SU-DHL-6 (cell line): Measurements from ENCODE around the gene KCNA1.
"Not testable (repeated sequence)": the region's sequence is repeated elsewhere in the genome, so short reads cannot be mapped to it uniquely, and the experiment has no call there.

Experiments
- H2AFZ ChIP-seq: fragments of 200-600 bp; sonication (generic); 2 replicates; pipeline ENCODE4 v1.6.1; 2014; ENCODE audit warnings: low read depth, mild to moderate bottlenecking, moderate library complexity, mixed read lengths, antibody characterized with exemption, low read length; ENCODE audit not compliant: severe bottlenecking
- H3F3A ChIP-seq: fragments of 200-600 bp; shearing (Covaris generic); 2 replicates; pipeline ENCODE4 v1.6.0; 2016; ENCODE audit warnings: antibody characterized with exemption, mild to moderate bottlenecking; ENCODE audit not compliant: insufficient read depth
- H3K27ac ChIP-seq: fragments of 200-600 bp; sonication (generic); 2 replicates; pipeline ENCODE4 v1.5.1; 2016; ENCODE audit warnings: low read depth, mild to moderate bottlenecking, low read length, moderate library complexity, mixed read lengths
- H3K27me3 ChIP-seq: fragments of 200-600 bp; sonication (generic), shearing (Covaris generic); 2 replicates; pipeline ENCODE4 v1.6.0; 2014; ENCODE audit warnings: mild to moderate bottlenecking, low read length
- H3K36me3 ChIP-seq: fragments of 200-600 bp; sonication (generic); 2 replicates; pipeline ENCODE4 v1.6.1; 2014; ENCODE audit warnings: mild to moderate bottlenecking, low read length, mixed read lengths
- H3K4me2 ChIP-seq: fragments of 300-600, 200-600 bp; shearing (Covaris generic), sonication (generic); 2 replicates; pipeline ENCODE4 v1.6.0; 2014; ENCODE audit warnings: low read length, low read depth, mild to moderate bottlenecking; ENCODE audit not compliant: poor library complexity, severe bottlenecking
- H3K4me3 ChIP-seq: fragments of 200-600 bp; sonication (generic); 2 replicates; pipeline ENCODE4 v1.5.1; 2014; ENCODE audit warnings: antibody characterized with exemption, low read length, mild to moderate bottlenecking, mixed read lengths; ENCODE audit not compliant: insufficient read depth, poor library complexity, severe bottlenecking
- H3K79me2 ChIP-seq: fragments of 200-600 bp; sonication (generic); 2 replicates; pipeline ENCODE4 v1.6.1; 2014; ENCODE audit warnings: mild to moderate bottlenecking, low read length, moderate library complexity; ENCODE audit not compliant: insufficient read depth
- H3K9ac ChIP-seq: fragments of 200-600 bp; sonication (generic); 2 replicates; pipeline ENCODE4 v1.7.0; 2014; ENCODE audit warnings: mild to moderate bottlenecking, low read length
- H3K9me2 ChIP-seq: fragments of 200-600 bp; sonication (generic); replicated peaks from 2 replicates; pipeline ENCODE4 v1.6.1; 2014; ENCODE audit warnings: low read length; ENCODE audit not compliant: insufficient read depth
- H3K9me3 ChIP-seq: fragments of 200-600 bp; sonication (generic); 2 replicates; pipeline ENCODE4 v1.6.1; 2014; ENCODE audit warnings: low read length, mixed read lengths; ENCODE audit not compliant: insufficient read depth
- H4K20me1 ChIP-seq: fragments of 200-600 bp; sonication (generic); 2 replicates; pipeline ENCODE4 v1.6.1; 2014; ENCODE audit warnings: low read depth, mild to moderate bottlenecking, antibody characterized with exemption, low read length, moderate library complexity, mixed read lengths
- EZH2phosphoT487 ChIP-seq: fragments of 200-600 bp; sonication (generic), shearing (Covaris generic); conservative IDR thresholded peaks from 2 replicates; pipeline ENCODE4 v1.6.1; 2018; ENCODE audit warnings: mild to moderate bottlenecking, antibody characterized with exemption, low read length, moderate library complexity, mixed read lengths
- TF ChIP-seq, protein P1 (sequence below): fragments of 200-600 bp; sonication (generic); IDR thresholded peaks from one replicate; pipeline ENCODE4 v1.5.1; 2017; ENCODE audit warnings: antibody characterized with exemption, mild to moderate bottlenecking, low read length, moderate library complexity; ENCODE audit not compliant: insufficient read depth, poor library complexity, severe bottlenecking

Gene KCNA1

DNA sequence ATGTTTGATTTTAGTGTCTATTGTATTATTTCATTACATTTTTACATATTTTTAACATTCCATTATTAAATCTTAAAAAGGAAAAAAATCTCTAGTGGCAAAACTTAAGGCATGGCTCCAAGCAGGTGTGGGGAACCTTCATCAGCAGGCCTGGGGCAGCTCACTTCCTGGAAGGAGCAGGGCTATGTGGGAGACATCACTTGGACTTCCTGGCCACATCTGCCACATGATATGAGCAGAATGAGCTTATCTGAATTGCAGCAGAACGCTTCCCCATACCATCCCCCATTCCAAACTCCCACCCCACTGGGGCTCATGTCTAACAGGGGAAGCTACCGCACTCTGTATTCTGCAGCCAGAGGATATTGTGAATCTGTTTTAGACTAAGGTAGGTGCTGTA is 35.0 kb upstream of the KCNA1 start:
- Histone ChIP-seq H3K9me3 (peaks cover 8% of the 10 kb centered on the region; the same call in 1 of the 2 replicates), H3K9me2 (no peaks in the 10 kb centered on the region), H3K36me3 (no peaks in the 10 kb centered on the region), H3K79me2 (no peaks in the 10 kb centered on the region), H3K27me3 (no peaks in the 10 kb centered on the region; the same call in 1 of the 2 replicates), H3K4me2 (no peak overlapping the region), H2AFZ (no peak overlapping the region), H4K20me1 (no peaks in the 10 kb centered on the region), H3K4me3 (no peak overlapping the region), H3K9ac (no peak overlapping the region), H3F3A (no peaks in the 10 kb centered on the region), H3K27ac (no peak overlapping the region)
- TF ChIP-seq EZH2phosphoT487, result no peak
- TF ChIP-seq, protein P1, sequence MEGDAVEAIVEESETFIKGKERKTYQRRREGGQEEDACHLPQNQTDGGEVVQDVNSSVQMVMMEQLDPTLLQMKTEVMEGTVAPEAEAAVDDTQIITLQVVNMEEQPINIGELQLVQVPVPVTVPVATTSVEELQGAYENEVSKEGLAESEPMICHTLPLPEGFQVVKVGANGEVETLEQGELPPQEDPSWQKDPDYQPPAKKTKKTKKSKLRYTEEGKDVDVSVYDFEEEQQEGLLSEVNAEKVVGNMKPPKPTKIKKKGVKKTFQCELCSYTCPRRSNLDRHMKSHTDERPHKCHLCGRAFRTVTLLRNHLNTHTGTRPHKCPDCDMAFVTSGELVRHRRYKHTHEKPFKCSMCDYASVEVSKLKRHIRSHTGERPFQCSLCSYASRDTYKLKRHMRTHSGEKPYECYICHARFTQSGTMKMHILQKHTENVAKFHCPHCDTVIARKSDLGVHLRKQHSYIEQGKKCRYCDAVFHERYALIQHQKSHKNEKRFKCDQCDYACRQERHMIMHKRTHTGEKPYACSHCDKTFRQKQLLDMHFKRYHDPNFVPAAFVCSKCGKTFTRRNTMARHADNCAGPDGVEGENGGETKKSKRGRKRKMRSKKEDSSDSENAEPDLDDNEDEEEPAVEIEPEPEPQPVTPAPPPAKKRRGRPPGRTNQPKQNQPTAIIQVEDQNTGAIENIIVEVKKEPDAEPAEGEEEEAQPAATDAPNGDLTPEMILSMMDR, result no peak

DNA sequence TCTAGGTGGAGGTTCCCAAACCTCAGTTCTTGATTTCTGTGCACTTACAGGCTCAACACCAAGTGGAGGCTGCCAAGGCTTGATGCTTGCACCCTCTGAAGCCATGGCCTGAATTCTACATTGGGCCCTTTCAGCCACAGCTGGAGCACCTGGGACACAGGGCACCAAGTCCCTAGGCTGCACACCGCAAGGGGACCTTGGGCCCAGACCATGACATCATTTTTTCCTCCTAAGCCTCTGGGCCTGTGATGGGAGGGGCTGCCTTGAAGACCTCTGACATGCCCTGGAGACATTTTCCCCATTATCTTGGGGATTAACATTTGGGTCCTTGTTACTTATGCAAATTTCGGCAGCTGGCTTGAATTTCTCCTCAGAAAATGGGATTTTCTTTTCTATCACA is 30.2 kb upstream of the KCNA1 start:
- H2AFZ ChIP-seq, H3F3A ChIP-seq, H3K4me3 ChIP-seq, H3K9me2 ChIP-seq, H3K36me3 ChIP-seq, H3K4me2 ChIP-seq, H3K9ac ChIP-seq, H4K20me1 ChIP-seq, H3K27ac ChIP-seq, H3K27me3 ChIP-seq, H3K79me2 ChIP-seq: not testable (repeated sequence)
- peaks cover 11% of the 10 kb centered on the region; the same call in 1 of the 2 replicates for H3K9me3 ChIP-seq

DNA sequence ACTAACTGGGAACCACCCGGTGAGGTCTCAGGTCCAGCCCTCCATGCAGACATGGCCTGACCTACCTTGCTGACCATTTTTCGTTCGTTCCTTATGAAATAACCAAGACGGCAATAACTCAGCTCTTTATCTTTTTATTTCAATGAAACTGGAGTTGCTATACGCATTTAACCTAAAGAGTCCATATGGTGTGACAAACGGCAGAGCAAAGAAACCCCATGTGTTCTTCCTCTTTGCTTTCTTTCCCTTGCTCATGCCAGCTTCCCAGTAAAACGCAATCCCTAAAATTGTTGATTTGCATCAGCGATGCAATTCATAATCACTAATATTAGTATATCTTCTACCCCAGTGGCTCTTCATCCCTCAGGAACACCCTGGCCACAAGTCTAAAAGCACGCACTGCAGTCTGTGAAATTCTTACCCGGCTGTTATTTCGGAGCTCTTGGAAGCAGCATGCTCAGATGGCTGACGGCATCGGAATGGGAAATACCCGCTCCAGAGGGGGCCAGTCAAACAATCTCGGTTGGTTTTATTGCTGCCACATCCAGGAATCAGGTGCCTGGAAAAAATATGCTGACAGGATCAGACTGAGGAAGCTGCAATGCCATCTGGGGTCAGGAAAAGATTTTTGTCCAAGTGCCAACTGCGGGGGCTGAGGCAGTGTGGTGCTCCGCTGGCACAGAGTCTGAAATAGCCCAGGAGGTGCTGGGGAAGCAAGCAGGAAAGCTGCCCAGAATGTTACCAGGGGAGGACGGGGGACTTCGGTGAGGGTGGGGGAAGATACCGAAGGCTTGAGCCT is 28.2 kb upstream of the KCNA1 start:
- Histone ChIP-seq H3F3A (no peaks in the 10 kb centered on the region), H4K20me1 (no peaks in the 10 kb centered on the region), H3K9ac (no peak overlapping the region), H3K4me2 (no peak overlapping the region), H2AFZ (no peak overlapping the region), H3K79me2 (no peaks in the 10 kb centered on the region), H3K9me3 (peaks cover 11% of the 10 kb centered on the region; the same call in 1 of the 2 replicates), H3K4me3 (no peak overlapping the region), H3K27ac (no peak overlapping the region), H3K9me2 (no peaks in the 10 kb centered on the region), H3K27me3 (no peaks in the 10 kb centered on the region), H3K36me3 (no peaks in the 10 kb centered on the region)
- TF ChIP-seq EZH2phosphoT487, result no peak
- TF ChIP-seq, protein P1, result no peak

DNA sequence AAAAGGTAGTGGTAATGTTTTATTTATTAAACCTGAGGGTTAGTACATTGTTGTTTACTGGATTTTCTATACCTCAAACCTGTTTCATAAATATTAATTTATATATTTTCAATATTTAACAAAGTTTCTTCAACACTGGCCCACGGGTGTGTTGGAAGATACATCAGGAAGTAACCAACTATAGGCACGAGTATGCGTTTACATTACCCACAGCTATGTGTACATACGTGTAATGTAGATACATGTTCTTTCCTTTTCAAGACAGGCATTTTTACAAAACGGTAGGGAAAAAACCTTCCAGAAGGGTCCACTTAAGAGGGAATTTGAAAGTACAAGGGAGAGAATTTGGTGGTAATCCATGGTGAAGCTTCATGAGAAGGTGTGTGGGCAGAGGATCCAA is 17.8 kb upstream of the KCNA1 start:
- Histone ChIP-seq H3K79me2 (no peaks in the 10 kb centered on the region), H3K27ac (no peak overlapping the region), H3K27me3 (no peaks in the 10 kb centered on the region), H3F3A (no peaks in the 10 kb centered on the region), H3K9me3 (no peaks in the 10 kb centered on the region), H4K20me1 (no peaks in the 10 kb centered on the region), H3K9me2 (no peaks in the 10 kb centered on the region), H3K9ac (no peak overlapping the region), H2AFZ (no peak overlapping the region), H3K4me2 (no peak overlapping the region), H3K4me3 (no peak overlapping the region), H3K36me3 (no peaks in the 10 kb centered on the region)
- TF ChIP-seq, protein P1, result no peak
